ENCODE measurements around the gene KLHL29.

The KLHL29 gene

GRCh38 chr2:23432531-23432930, 47.6 kb downstream of the KLHL29 start:
- peak in 9 of 42 donors; percentile 15 to 57 (median 26) for DNase-seq
- intact Hi-C loops (cut with DNase I): no loop called here

DNA sequence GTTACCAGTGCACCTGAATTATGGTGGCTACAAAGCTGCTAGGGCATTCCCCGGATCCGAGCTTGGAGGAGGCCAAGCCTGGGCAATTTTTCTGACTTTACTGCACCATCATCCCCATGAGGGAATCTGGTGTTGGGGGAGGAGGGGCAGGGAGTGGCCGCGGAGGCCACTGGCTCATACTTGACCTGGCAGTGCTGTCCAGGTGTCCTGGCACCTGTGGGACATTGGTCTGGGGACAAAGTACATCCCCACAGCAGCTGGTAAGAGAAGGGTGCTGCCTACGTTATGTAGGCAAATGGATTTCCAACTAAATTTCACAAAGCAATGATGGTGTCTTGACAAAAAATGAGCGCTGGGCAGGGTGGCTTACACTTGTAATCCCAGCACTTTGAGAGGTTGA, 48.3 kb downstream of the KLHL29 start:
- intact Hi-C loops (cut with DNase I): no loop called here
- peak in 3 of 42 donors; percentile 0 to 5 (median 2) for DNase-seq

- intact Hi-C loops (cut with DNase I): no loop called here
Measured at GRCh38 chr2:23434721-23435121, 49.7 kb downstream of the KLHL29 start.

GRCh38 chr2:23435250-23436035, 50.5 kb downstream of the KLHL29 start:
- peak in 3 of 42 donors; percentile 2 to 10 (median 3) for DNase-seq
- intact Hi-C loops (cut with DNase I): no loop called here

More at GRCh38 chr2:23434721-23435121, 49.7 kb downstream of the KLHL29 start:
- DNase-seq: peak in 5 of 42 donors; percentile 9 to 22 (median 12)

GRCh38 chr2:23436346-23437098, 51.5 kb downstream of the KLHL29 start:
- intact Hi-C loops (cut with DNase I): no loop called here
- peak in 34 of 42 donors; percentile 14 to 88 (median 53) for DNase-seq

DNA sequence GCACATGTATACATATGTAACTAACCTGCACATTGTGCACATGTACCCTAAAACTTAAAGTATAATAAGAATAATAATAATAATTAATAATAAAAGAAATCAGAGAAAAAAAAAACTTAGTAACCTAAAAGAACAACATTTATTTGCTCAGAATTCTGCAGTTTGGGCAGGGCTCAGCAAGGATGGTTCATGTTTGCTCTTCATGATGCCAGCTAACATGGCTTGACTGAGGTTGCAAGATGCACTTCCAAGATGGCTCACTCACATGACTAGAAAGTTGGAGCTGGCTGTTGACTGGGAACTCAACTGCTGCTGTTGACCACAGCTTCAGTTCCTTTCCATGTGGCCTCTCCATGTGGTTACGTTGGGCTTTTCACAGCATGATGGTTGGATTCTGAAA, 56.4 kb downstream of the KLHL29 start:
- intact Hi-C loops (cut with DNase I): no loop called here

GRCh38 chr2:23445450-23445868, 60.5 kb downstream of the KLHL29 start:
- intact Hi-C loops (cut with DNase I): no loop called here
- peak in 1 of 42 donors; percentile 38 for DNase-seq

More for the DNA sequence above, 56.4 kb downstream of the KLHL29 start:
- peak in 1 of 42 donors; percentile 32 for DNase-seq

- DNase-seq: no peak
- intact Hi-C loops (cut with DNase I): no loop called here
Measured at GRCh38 chr2:23446916-23447315, 61.9 kb downstream of the KLHL29 start.

- DNase-seq: peak in 1 of 42 donors; percentile 1
- intact Hi-C loops (cut with DNase I): no loop called here
Measured at GRCh38 chr2:23447405-23447804, 62.4 kb downstream of the KLHL29 start.

- peak in 1 of 42 donors; percentile 13 for DNase-seq
- intact Hi-C loops (cut with DNase I): no loop called here
Measured at GRCh38 chr2:23448906-23449305, 63.9 kb downstream of the KLHL29 start.

DNA sequence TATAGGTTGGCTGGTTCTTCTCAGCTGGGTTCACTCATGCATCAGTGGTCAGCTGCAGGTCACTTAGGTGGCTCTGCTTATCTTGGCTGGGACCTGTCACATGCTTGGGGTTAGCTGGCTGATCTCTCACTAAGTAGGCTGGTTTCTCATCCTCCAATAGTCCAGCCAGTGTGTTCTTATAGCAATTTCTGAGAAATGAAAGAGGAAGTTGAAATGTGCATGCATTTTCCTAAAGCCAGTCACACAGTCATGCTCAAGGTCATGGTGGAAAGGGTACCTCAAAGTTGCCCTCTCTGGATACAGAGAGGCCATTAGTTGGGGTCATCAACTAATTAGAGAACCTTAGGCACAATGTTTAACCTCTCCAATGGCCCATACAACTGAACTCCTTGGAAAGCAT, 64.4 kb downstream of the KLHL29 start:
- peak in 1 of 42 donors; percentile 32 for DNase-seq
- intact Hi-C loops (cut with DNase I): no loop called here

DNA sequence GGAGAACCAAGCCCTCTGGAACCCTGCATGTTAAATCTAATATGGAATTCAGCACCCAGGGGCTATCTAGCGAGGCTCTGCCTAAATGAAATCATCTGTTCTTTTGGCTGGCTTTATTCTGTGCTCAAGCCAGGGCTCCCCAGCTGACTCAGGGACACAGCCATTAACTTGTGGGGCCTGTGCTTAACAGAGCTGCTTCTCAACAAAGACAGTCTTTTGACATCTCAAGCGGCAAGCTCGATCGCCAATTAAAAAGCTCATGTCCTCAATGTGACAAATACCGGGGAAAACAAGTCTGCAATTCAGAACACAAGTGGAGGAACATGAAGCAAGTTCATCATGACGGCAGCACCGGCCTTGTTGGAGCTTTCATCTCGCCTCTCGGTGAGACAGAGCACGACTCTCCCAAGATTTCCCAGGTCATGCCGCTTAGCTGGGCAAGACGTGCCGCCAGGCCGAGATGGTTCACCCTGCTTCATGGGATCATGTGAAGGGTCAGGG, 64.9 kb downstream of the KLHL29 start:
- intact Hi-C loops (cut with DNase I): no loop called here
- peak in 4 of 42 donors; percentile 9 to 41 (median 26) for DNase-seq

GRCh38 chr2:23452372-23452771, 67.4 kb downstream of the KLHL29 start:
- intact Hi-C loops (cut with DNase I): no loop called here
- DNase-seq: no peak

- peak in 3 of 42 donors; percentile 25 to 30 (median 25) for DNase-seq
- intact Hi-C loops (cut with DNase I): no loop called here
Measured at GRCh38 chr2:23452853-23453420, 68.0 kb downstream of the KLHL29 start.

GRCh38 chr2:23453432-23453831, 68.5 kb downstream of the KLHL29 start:
- peak in 1 of 42 donors; percentile 40 for DNase-seq
- intact Hi-C loops (cut with DNase I): no loop called here

GRCh38 chr2:23453836-23454460, 69.0 kb downstream of the KLHL29 start:
- intact Hi-C loops (cut with DNase I): no loop called here
- DNase-seq: no peak

GRCh38 chr2:23454501-23455120, 69.6 kb downstream of the KLHL29 start:
- peak in 2 of 42 donors; percentile 24 to 38 for DNase-seq

GRCh38 chr2:23456396-23456795, 71.4 kb downstream of the KLHL29 start:
- intact Hi-C loops (cut with DNase I): no loop called here
- DNase-seq: peak in 3 of 42 donors; percentile 28 to 41 (median 35)

More at GRCh38 chr2:23454501-23455120, 69.6 kb downstream of the KLHL29 start:
- intact Hi-C loops (cut with DNase I): no loop called here

Data from head of caudate nucleus (tissue), 42 donors.